HEK293T (cell line): Measurements from ENCODE around the gene SLC25A17.

Experiments
- ARNT ChIP-seq: fragments of 450-650 bp; IDR thresholded peaks from 2 replicates; pipeline ENCODE4 v1.6.1; 2017; ENCODE audit warnings: mild to moderate bottlenecking
- BHLHE40 ChIP-seq: fragments of 450-650 bp; IDR thresholded peaks from 2 replicates; pipeline ENCODE4 v1.6.1; 2016; ENCODE audit warnings: mild to moderate bottlenecking, moderate library complexity, borderline replicate concordance
- CTBP1 ChIP-seq: fragments of 450-650 bp; IDR thresholded peaks from 2 replicates; pipeline ENCODE4 v1.6.1; 2016; ENCODE audit warnings: borderline replicate concordance
- FOXA1 ChIP-seq: fragments of 450-650 bp; IDR thresholded peaks from 2 replicates; pipeline ENCODE4 v1.6.1; 2016; ENCODE audit warnings: mild to moderate bottlenecking
- FOXK2 ChIP-seq: fragments of 450-650 bp; IDR thresholded peaks from 2 replicates; pipeline ENCODE4 v1.6.1; 2016; ENCODE audit warnings: mild to moderate bottlenecking
- FOXM1 ChIP-seq: fragments of 450-650 bp; IDR thresholded peaks from 2 replicates; pipeline ENCODE4 v1.6.1; 2017; ENCODE audit warnings: mild to moderate bottlenecking, borderline replicate concordance
- HDGF ChIP-seq: fragments of 450-650 bp; IDR thresholded peaks from 2 replicates; pipeline ENCODE4 v1.6.1; 2017; ENCODE audit warnings: antibody characterized with exemption, borderline replicate concordance
- NFRKB ChIP-seq: fragments of 450-650 bp; IDR thresholded peaks from 2 replicates; pipeline ENCODE4 v1.6.1; 2016; ENCODE audit warnings: mild to moderate bottlenecking, moderate library complexity
- SP1 ChIP-seq: fragments of 450-650 bp; IDR thresholded peaks from 2 replicates; pipeline ENCODE4 v1.6.1; 2017
- TARDBP ChIP-seq: fragments of 450-650 bp; IDR thresholded peaks from 2 replicates; pipeline ENCODE4 v1.6.1; 2016

DNA sequence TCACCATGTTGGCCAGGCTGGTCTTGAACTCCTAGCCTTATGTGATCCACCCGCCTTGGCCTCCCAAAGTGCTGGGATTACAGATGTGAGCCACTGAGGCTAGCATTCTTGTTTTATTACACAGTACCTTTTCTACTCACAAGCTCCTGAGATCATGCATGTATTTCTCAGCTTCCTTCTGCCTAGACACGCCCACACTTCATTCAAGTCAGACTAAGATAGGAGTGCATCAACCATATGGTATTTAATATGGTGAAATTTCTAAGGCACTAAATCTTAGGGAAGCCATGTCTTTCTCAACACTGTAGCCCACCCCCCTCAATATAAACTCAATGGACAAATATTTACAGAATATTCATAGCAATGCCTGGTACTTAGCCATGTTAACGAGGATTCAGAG lies 62.1 kb downstream of the SLC25A17 start:
- no peak for TF ChIP-seq TARDBP
- TF ChIP-seq FOXM1 = no peak
- TF ChIP-seq SP1 = no peak
- no peak for TF ChIP-seq ARNT
- no peak for TF ChIP-seq CTBP1
- TF ChIP-seq FOXA1 = no peak
- no peak for TF ChIP-seq NFRKB
- no peak for TF ChIP-seq HDGF
- TF ChIP-seq BHLHE40 = no peak
- no peak for TF ChIP-seq FOXK2
